Astrocyte of the cerebellum (primary cell): Measurements from ENCODE around the gene KIAA1614.
A peak's percentile ranks its signal among the peaks of the same experiment; 100 is the strongest.

Source experiments
- DNase-seq: peaks from one replicate; pipeline ENCODE4 v3.0.0-alpha.2; 2011; ENCODE audit warnings: low read depth
- H3K4me3 ChIP-seq: 2 replicates; pipeline ENCODE4 v1.5.1; 2011; ENCODE audit warnings: mild to moderate bottlenecking, low read depth, low read length, moderate library complexity
- CTCF ChIP-seq: IDR thresholded peaks from 2 replicates; pipeline ENCODE4 v1.5.1; 2012; ENCODE audit warnings: low read length, low read depth, moderate library complexity, mild to moderate bottlenecking; ENCODE audit errors: missing control alignments
- in situ Hi-C: cut with HindIII; loops from 2 replicates; pipeline ENCODE4 v1.10.0; 2017; ENCODE audit warnings: low sequenced_read_pairs

Gene KIAA1614

GRCh38 chr1:180973369-180973768 lies 60.7 kb downstream of the KIAA1614 start:
- in situ Hi-C loops: no loop called here
- TF ChIP-seq CTCF: no peak
- no peak for DNase-seq
- H3K4me3 ChIP-seq: no peak overlapping the region

- DNase-seq: no peak
- TF ChIP-seq CTCF: no peak
- H3K4me3 ChIP-seq: no peak overlapping the region
- in situ Hi-C loops: no loop called here
Measured at GRCh38 chr1:180974236-180974635, 61.5 kb downstream of the KIAA1614 start.

- TF ChIP-seq CTCF: no peak
- in situ Hi-C loops: no loop called here
Measured at GRCh38 chr1:180975551-180975950, 62.9 kb downstream of the KIAA1614 start.

GRCh38 chr1:180976191-180976590 lies 63.5 kb downstream of the KIAA1614 start:
- no peak for DNase-seq
- in situ Hi-C loops: no loop called here
- H3K4me3 ChIP-seq: no peak overlapping the region
- TF ChIP-seq CTCF: no peak

More at GRCh38 chr1:180975551-180975950, 62.9 kb downstream of the KIAA1614 start:
- DNase-seq: no peak
- H3K4me3 ChIP-seq: no peak overlapping the region

- no peak overlapping the region for H3K4me3 ChIP-seq
- no peak for DNase-seq
- in situ Hi-C loops: no loop called here
- no peak for TF ChIP-seq CTCF
Measured at GRCh38 chr1:180976732-180977357, 64.1 kb downstream of the KIAA1614 start.

GRCh38 chr1:180981596-180982387 lies 69.1 kb downstream of the KIAA1614 start:
- in situ Hi-C loops: no loop called here
- DNase-seq: peak; percentile 75

More at GRCh38 chr1:180981596-180982387, 69.1 kb downstream of the KIAA1614 start:
- H3K4me3 ChIP-seq: no peak overlapping the region
- no peak for TF ChIP-seq CTCF
